T-helper 2 cell (primary cell): Measurements from ENCODE around the gene GPAM.
"Not testable (repeated sequence)": the region's sequence is repeated elsewhere in the genome, so short reads cannot be mapped to it uniquely, and the experiment has no call there.

Experiments used
- DNase-seq, 5 experiments: peaks; one replicate each; pipeline versions ENCODE4 v3.0.0 to v3.0.0-alpha.2; 2012 to 2022

GPAM gene

GRCh38 chr10:112214298-112214926, 30.8 kb upstream of the GPAM start:
- no peak for DNase-seq

GRCh38 chr10:112213836-112214235, 30.3 kb upstream of the GPAM start:
- DNase-seq: no peak

GRCh38 chr10:112213098-112213823, 29.7 kb upstream of the GPAM start:
- no peak for DNase-seq

- no peak for DNase-seq
These were observed 27.1 kb upstream of the GPAM start for GRCh38 chr10:112210666-112211065.

GRCh38 chr10:112209684-112210131, 26.1 kb upstream of the GPAM start:
- DNase-seq: no peak

- no peak for DNase-seq
These were observed 25.4 kb upstream of the GPAM start for GRCh38 chr10:112208997-112209396.

- no peak for DNase-seq
These were observed 24.7 kb upstream of the GPAM start for GRCh38 chr10:112208292-112208691.

GRCh38 chr10:112203328-112204076, 19.9 kb upstream of the GPAM start:
- DNase-seq: no peak

GRCh38 chr10:112202561-112203241, 19.1 kb upstream of the GPAM start:
- DNase-seq: no peak

- no peak for DNase-seq
These were observed 18.5 kb upstream of the GPAM start for GRCh38 chr10:112202076-112202475.

GRCh38 chr10:112201334-112201733, 17.8 kb upstream of the GPAM start:
- no peak for DNase-seq

- not testable (repeated sequence) for DNase-seq
These were observed 16.7 kb upstream of the GPAM start for GRCh38 chr10:112200259-112200658.

- not testable (repeated sequence) for DNase-seq
These were observed 14.1 kb upstream of the GPAM start for GRCh38 chr10:112197662-112198061.

- no peak for DNase-seq
These were observed 11.7 kb upstream of the GPAM start for GRCh38 chr10:112195224-112195623.

- DNase-seq: no peak
These were observed 8.2 kb upstream of the GPAM start for GRCh38 chr10:112191791-112192190.

GRCh38 chr10:112191041-112191590, 7.6 kb upstream of the GPAM start:
- no peak for DNase-seq

GRCh38 chr10:112189465-112189864, 5.9 kb upstream of the GPAM start:
- no peak for DNase-seq

- DNase-seq: no peak
These were observed 4.0 kb upstream of the GPAM start for GRCh38 chr10:112187527-112187926.

- DNase-seq: no peak
These were observed 2.4 kb upstream of the GPAM start for GRCh38 chr10:112185959-112186358.

GRCh38 chr10:112184379-112184778, 814 bp upstream of the GPAM start:
- no peak for DNase-seq

- DNase-seq: no peak
These were observed 447 bp upstream of the GPAM start for GRCh38 chr10:112184052-112184371.

- no peak for DNase-seq
These were observed 709 bp downstream of the GPAM start for GRCh38 chr10:112182784-112183328.

GRCh38 chr10:112177247-112177646, 6.3 kb downstream of the GPAM start:
- DNase-seq: no peak
